Ishikawa (cell line): ENCODE measurements around the gene GPBP1L1.

Experiments used
- CEBPB ChIP-seq: IDR thresholded peaks from 2 replicates; pipeline ENCODE4 v1.6.1; 2012
- CREB1 ChIP-seq: IDR thresholded peaks from 2 replicates; pipeline ENCODE4 v1.6.1; 2012; ENCODE audit warnings: low read depth
- EGR1 ChIP-seq: IDR thresholded peaks from 2 replicates; pipeline ENCODE4 v1.6.1; 2012
- EP300 ChIP-seq: IDR thresholded peaks from 2 replicates; pipeline ENCODE4 v1.6.1; 2012; ENCODE audit warnings: borderline replicate concordance
- FOXM1 ChIP-seq: IDR thresholded peaks from 2 replicates; pipeline ENCODE4 v1.6.1; 2012; ENCODE audit warnings: low read depth, borderline replicate concordance
- MAX ChIP-seq: IDR thresholded peaks from 2 replicates; pipeline ENCODE4 v1.6.1; 2012
- NFIC ChIP-seq: IDR thresholded peaks from 2 replicates; pipeline ENCODE4 v1.6.1; 2012
- RAD21 ChIP-seq: IDR thresholded peaks from 2 replicates; pipeline ENCODE4 v1.6.1; 2012; ENCODE audit warnings: low read depth
- TAF1 ChIP-seq: IDR thresholded peaks from 2 replicates; pipeline ENCODE4 v1.6.1; 2012; ENCODE audit warnings: low read depth, mild to moderate bottlenecking
- TCF12 ChIP-seq: IDR thresholded peaks from 2 replicates; pipeline ENCODE4 v1.6.1; 2012; ENCODE audit warnings: low read depth
- TEAD4 ChIP-seq: IDR thresholded peaks from 2 replicates; pipeline ENCODE4 v1.6.1; 2012
- YY1 ChIP-seq: IDR thresholded peaks from 2 replicates; pipeline ENCODE4 v1.6.1; 2012; ENCODE audit warnings: low read depth
- ZBTB7A ChIP-seq: IDR thresholded peaks from 2 replicates; pipeline ENCODE4 v1.6.1; 2012; ENCODE audit warnings: low read depth
- TF ChIP-seq, protein P1 (sequence below): IDR thresholded peaks from 2 replicates; pipeline ENCODE4 v1.6.1; 2012
- TF ChIP-seq, protein P2 (sequence below): IDR thresholded peaks from 2 replicates; pipeline ENCODE4 v1.6.1; 2012; ENCODE audit warnings: low read depth, mild to moderate bottlenecking

Gene GPBP1L1

GRCh38 chr1:45722809-45723208 lies 36.5 kb upstream of the GPBP1L1 start:
- TF ChIP-seq YY1 (no peak), MAX (no peak), ZBTB7A (no peak), CREB1 (no peak), CEBPB (no peak), TEAD4 (no peak)
- TF ChIP-seq, protein P1, sequence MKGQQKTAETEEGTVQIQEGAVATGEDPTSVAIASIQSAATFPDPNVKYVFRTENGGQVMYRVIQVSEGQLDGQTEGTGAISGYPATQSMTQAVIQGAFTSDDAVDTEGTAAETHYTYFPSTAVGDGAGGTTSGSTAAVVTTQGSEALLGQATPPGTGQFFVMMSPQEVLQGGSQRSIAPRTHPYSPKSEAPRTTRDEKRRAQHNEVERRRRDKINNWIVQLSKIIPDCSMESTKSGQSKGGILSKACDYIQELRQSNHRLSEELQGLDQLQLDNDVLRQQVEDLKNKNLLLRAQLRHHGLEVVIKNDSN, result no peak

DNA sequence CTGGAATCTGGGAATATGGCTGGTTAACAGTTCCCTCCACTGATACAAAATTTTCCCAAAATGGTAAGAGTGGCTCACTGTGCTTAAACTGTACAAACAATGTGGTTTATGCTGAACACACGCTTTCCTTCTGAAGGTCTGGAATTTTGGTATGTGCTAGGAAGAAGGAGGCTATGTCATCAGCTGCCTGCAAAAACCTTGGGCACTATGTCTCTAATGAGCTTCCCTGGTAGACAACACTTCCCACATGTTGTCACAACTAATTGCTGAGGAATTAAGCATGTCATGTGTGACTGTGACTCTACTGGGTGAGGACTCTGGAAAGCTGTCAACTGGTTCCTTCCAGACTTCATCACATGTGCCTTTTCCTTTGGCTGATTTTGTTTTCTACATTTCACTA lies 34.9 kb upstream of the GPBP1L1 start:
- TF ChIP-seq CEBPB (no peak), ZBTB7A (no peak), TEAD4 (no peak), CREB1 (no peak), EGR1 (no peak), MAX (no peak), RAD21 (no peak), NFIC (no peak), EP300 (no peak), YY1 (no peak), TCF12 (no peak)
- TF ChIP-seq, protein P1, result no peak
- TF ChIP-seq, protein P2, sequence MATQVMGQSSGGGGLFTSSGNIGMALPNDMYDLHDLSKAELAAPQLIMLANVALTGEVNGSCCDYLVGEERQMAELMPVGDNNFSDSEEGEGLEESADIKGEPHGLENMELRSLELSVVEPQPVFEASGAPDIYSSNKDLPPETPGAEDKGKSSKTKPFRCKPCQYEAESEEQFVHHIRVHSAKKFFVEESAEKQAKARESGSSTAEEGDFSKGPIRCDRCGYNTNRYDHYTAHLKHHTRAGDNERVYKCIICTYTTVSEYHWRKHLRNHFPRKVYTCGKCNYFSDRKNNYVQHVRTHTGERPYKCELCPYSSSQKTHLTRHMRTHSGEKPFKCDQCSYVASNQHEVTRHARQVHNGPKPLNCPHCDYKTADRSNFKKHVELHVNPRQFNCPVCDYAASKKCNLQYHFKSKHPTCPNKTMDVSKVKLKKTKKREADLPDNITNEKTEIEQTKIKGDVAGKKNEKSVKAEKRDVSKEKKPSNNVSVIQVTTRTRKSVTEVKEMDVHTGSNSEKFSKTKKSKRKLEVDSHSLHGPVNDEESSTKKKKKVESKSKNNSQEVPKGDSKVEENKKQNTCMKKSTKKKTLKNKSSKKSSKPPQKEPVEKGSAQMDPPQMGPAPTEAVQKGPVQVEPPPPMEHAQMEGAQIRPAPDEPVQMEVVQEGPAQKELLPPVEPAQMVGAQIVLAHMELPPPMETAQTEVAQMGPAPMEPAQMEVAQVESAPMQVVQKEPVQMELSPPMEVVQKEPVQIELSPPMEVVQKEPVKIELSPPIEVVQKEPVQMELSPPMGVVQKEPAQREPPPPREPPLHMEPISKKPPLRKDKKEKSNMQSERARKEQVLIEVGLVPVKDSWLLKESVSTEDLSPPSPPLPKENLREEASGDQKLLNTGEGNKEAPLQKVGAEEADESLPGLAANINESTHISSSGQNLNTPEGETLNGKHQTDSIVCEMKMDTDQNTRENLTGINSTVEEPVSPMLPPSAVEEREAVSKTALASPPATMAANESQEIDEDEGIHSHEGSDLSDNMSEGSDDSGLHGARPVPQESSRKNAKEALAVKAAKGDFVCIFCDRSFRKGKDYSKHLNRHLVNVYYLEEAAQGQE, result no peak

DNA sequence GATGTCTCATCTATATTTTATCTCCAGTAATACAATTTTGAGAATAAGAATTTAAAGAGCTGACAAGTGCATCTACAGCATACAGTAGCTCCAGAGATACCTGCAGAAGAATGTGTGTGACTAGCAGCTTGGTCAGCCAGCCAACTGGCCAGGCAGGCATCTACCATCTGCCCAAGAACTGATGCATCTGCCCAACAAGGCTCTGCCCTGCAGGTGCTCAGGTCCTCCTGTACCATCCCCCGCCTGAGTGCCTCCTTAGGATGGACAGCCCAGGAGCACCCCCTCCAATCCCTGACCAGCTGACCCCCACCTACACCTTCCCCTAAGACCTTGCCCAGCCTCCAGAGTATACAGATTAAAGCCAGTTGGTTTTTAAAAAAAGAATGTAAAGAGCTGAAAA lies 32.0 kb upstream of the GPBP1L1 start:
- TF ChIP-seq CEBPB (no peak), EP300 (no peak), TEAD4 (no peak), NFIC (no peak), CREB1 (no peak), TCF12 (no peak), ZBTB7A (no peak), YY1 (no peak), MAX (no peak), RAD21 (no peak), EGR1 (no peak), TAF1 (no peak), FOXM1 (no peak)
- TF ChIP-seq, protein P1, result no peak
- TF ChIP-seq, protein P2, result no peak

- TF ChIP-seq MAX, result no peak
- no peak for TF ChIP-seq TCF12
- TF ChIP-seq, protein P2, result no peak
- no peak for TF ChIP-seq YY1
- TF ChIP-seq CEBPB, result no peak
- TF ChIP-seq RAD21, result no peak
- no peak for TF ChIP-seq TAF1
- TF ChIP-seq EGR1, result no peak
- TF ChIP-seq TEAD4, result no peak
- TF ChIP-seq NFIC, result no peak
- TF ChIP-seq FOXM1, result no peak
- TF ChIP-seq, protein P1, result no peak
- no peak for TF ChIP-seq ZBTB7A
- TF ChIP-seq EP300, result no peak
- no peak for TF ChIP-seq CREB1
These were observed 30.4 kb upstream of the GPBP1L1 start for GRCh38 chr1:45716700-45717099.
